Muscle of back (tissue), 10 donors: Measurements from ENCODE around the gene TMEM147. TPM values are rescaled to one million over a fixed set of nuclear protein-coding genes. Genes with fewer than 3 reads are reported as not detected.

Source experiments
- polyA plus RNA-seq, 10 donors: library from polyadenylated mRNA; unstranded; fragments of 120-200 nt; gene quantifications; one replicate each; pipeline ENCODE4 v1.2.1, GENCODE V29; 2013; ENCODE audit not compliant: insufficient read length in 10 of 10

Gene TMEM147
- polyA plus RNA-seq, 10 donors: 40.3 to 49.6 (median 45.1) TPM

Other genes with a start within 250 kb of the TMEM147 start
- gene CD22, start 216.4 kb upstream of the TMEM147 start, polyA plus RNA-seq: 1 to 10 TPM in 6 of 10 donors, under 1 TPM in 4; 0.39 to 7.4 (median 1.2) TPM
- under 1 TPM in 1 of 10 donors, not detected in 9; 0.10 TPM for gene FFAR1, start 197.7 kb upstream of the TMEM147 start, polyA plus RNA-seq
- gene FFAR3, start 187.2 kb upstream of the TMEM147 start, polyA plus RNA-seq: under 1 TPM in 5 of 10 donors, not detected in 5; 0.13 to 0.28 (median 0.21) TPM
- under 1 TPM in 1 of 10 donors, not detected in 9; 0.07 TPM for gene GPR42, start 174.6 kb upstream of the TMEM147 start, polyA plus RNA-seq
- under 1 TPM in 7 of 10 donors, not detected in 3; 0.11 to 0.49 (median 0.15) TPM for gene FFAR2, start 97.4 kb upstream of the TMEM147 start, polyA plus RNA-seq
- gene KRTDAP, start 55.2 kb upstream of the TMEM147 start, polyA plus RNA-seq: 100 to 1,000 TPM in 1 of 10 donors, 10 to 100 TPM in 1, 1 to 10 TPM in 1, not detected in 7; 1.2 to 195 (median 65.7) TPM
- gene DMKN, start 32.0 kb upstream of the TMEM147 start, polyA plus RNA-seq: 10 to 100 TPM in 2 of 10 donors, 1 to 10 TPM in 5, under 1 TPM in 3; 0.46 to 53.6 (median 1.5) TPM
- 10 to 100 TPM in 1 of 10 donors, 1 to 10 TPM in 1, under 1 TPM in 2, not detected in 6; 0.15 to 19.3 (median 0.72) TPM for gene SBSN, start 17.3 kb upstream of the TMEM147 start, polyA plus RNA-seq
- not detected for gene GAPDHS, start 12.2 kb upstream of the TMEM147 start, polyA plus RNA-seq
- gene ATP4A, start 18.0 kb downstream of the TMEM147 start, polyA plus RNA-seq: under 1 TPM in 1 of 10 donors, not detected in 9; 0.04 TPM
- not detected for gene PMIS2, start 40.5 kb downstream of the TMEM147 start, polyA plus RNA-seq
- gene HAUS5, start 67.1 kb downstream of the TMEM147 start, polyA plus RNA-seq: 10 to 100 TPM in 9 of 10 donors, 1 to 10 TPM in 1; 10.0 to 14.5 (median 12.3) TPM
- 10 to 100 TPM; 30.4 to 55.8 (median 38.3) TPM for gene RBM42, start 83.4 kb downstream of the TMEM147 start, polyA plus RNA-seq
- 1 to 10 TPM; 1.6 to 4.1 (median 2.5) TPM for gene ETV2, start 96.1 kb downstream of the TMEM147 start, polyA plus RNA-seq
- 100 to 1,000 TPM; 243 to 330 (median 261) TPM for gene COX6B1, start 102.7 kb downstream of the TMEM147 start, polyA plus RNA-seq
- gene UPK1A, start 120.9 kb downstream of the TMEM147 start, polyA plus RNA-seq: 1 to 10 TPM in 2 of 10 donors, not detected in 8; 6.1 to 6.5 TPM
- under 1 TPM in 5 of 10 donors, not detected in 5; 0.08 to 0.59 (median 0.25) TPM for gene ZBTB32, start 158.9 kb downstream of the TMEM147 start, polyA plus RNA-seq
- gene KMT2B, start 172.4 kb downstream of the TMEM147 start, polyA plus RNA-seq: 10 to 100 TPM; 17.6 to 26.1 (median 23.0) TPM
- 1 to 10 TPM; 2.2 to 4.1 (median 3.3) TPM for gene IGFLR1, start 196.8 kb downstream of the TMEM147 start, polyA plus RNA-seq
- 10 to 100 TPM; 10.4 to 15.6 (median 12.7) TPM for gene U2AF1L4, start 199.8 kb downstream of the TMEM147 start, polyA plus RNA-seq
- 10 to 100 TPM; 32.5 to 41.0 (median 37.1) TPM for gene PSENEN, start 200.0 kb downstream of the TMEM147 start, polyA plus RNA-seq
- gene LIN37, start 202.9 kb downstream of the TMEM147 start, polyA plus RNA-seq: 10 to 100 TPM in 4 of 10 donors, 1 to 10 TPM in 6; 7.9 to 13.1 (median 9.6) TPM
- gene HSPB6, start 211.4 kb downstream of the TMEM147 start, polyA plus RNA-seq: 100 to 1,000 TPM; 193 to 769 (median 611) TPM
- gene PROSER3, start 212.6 kb downstream of the TMEM147 start, polyA plus RNA-seq: 10 to 100 TPM in 8 of 10 donors, 1 to 10 TPM in 2; 9.5 to 15.2 (median 11.6) TPM
- 10 to 100 TPM in 7 of 10 donors, 1 to 10 TPM in 3; 7.1 to 24.1 (median 14.5) TPM for gene ARHGAP33, start 229.9 kb downstream of the TMEM147 start, polyA plus RNA-seq